Lower lobe of right lung (tissue), 2 donors: ENCODE measurements around the gene CUX1. TPM values are rescaled to one million over a fixed set of nuclear protein-coding genes. Genes with fewer than 3 reads are reported as not detected.
A peak's percentile ranks its signal among the peaks of the same experiment; 100 is the strongest.

Experiments used
- ATAC-seq, 2 donors: fragments of 200-7000 bp; cut with Tn5 transposase; one replicate each; pipeline ENCODE4 v1.9.1; 2020 to 2022; ENCODE audit warnings: mild to moderate bottlenecking in 2 of 2, moderate library complexity in 2 of 2
- DNase-seq: peaks from one replicate; pipeline ENCODE4 v3.0.0-alpha.2; 2020
- H3K27ac ChIP-seq: fragments of 200-600 bp; one replicate; pipeline ENCODE4 v1.8.0; 2022
- H3K27me3 ChIP-seq: fragments of 200-600 bp; one replicate; pipeline ENCODE4 v1.8.0; 2022; ENCODE audit warnings: low read depth
- H3K36me3 ChIP-seq: fragments of 200-600 bp; one replicate; pipeline ENCODE4 v1.8.0; 2022; ENCODE audit warnings: mild to moderate bottlenecking
- H3K4me1 ChIP-seq: fragments of 200-600 bp; one replicate; pipeline ENCODE4 v1.8.0; 2022
- H3K4me3 ChIP-seq: fragments of 200-600 bp; one replicate; pipeline ENCODE4 v1.8.0; 2022; ENCODE audit warnings: mild to moderate bottlenecking
- H3K9me3 ChIP-seq: fragments of 200-600 bp; one replicate; pipeline ENCODE4 v1.8.0; 2022
- intact Hi-C: fragments of 100-400 bp; cut with DNase I; formaldehyde crosslinking; loops from one replicate; pipeline ENCODE4 v1.11.0; 2022
- total RNA-seq: library from RNA; stranded (reverse); fragmentation: NEBNext Ultra II Directional; extraction: Animal tissue kit (Norgen Biotek cat#: 25700); gene quantifications from one replicate; pipeline ENCODE4 v1.2.1, GENCODE V29; 2021
- TF ChIP-seq, protein P1 (sequence below): fragments of 200-600 bp; IDR thresholded peaks from one replicate; pipeline ENCODE4 v1.8.0; 2022; ENCODE audit warnings: antibody characterized with exemption, mild to moderate bottlenecking
- donor health status: DM: no; HTN: yes; CAD: no; lungs with severe emphysema.

CUX1 gene
- total RNA-seq, 1 donor from 2014 or later = 118 TPM

DNA sequence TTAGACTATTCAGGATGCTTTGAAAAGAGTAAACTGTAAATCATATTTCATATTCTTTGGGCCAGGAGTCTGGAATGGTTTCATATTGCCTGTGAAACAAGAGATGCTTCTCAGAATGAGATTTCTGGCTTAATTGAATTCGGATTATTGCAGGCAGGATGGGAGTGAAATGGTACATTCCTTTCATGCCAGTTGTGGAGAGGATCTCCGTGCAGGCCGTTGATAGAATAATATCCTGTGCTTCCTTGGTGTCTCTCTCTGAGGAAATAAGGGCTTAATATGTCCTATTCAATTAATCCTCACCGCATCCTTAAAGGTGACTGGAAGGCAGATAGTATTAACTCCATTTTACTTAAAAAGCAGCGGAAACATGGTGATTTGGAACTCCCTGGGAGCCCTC, 56.6 kb downstream of the CUX1 start:
- DNase-seq (no peak), ATAC-seq (no peak)
- TF ChIP-seq, protein P1, sequence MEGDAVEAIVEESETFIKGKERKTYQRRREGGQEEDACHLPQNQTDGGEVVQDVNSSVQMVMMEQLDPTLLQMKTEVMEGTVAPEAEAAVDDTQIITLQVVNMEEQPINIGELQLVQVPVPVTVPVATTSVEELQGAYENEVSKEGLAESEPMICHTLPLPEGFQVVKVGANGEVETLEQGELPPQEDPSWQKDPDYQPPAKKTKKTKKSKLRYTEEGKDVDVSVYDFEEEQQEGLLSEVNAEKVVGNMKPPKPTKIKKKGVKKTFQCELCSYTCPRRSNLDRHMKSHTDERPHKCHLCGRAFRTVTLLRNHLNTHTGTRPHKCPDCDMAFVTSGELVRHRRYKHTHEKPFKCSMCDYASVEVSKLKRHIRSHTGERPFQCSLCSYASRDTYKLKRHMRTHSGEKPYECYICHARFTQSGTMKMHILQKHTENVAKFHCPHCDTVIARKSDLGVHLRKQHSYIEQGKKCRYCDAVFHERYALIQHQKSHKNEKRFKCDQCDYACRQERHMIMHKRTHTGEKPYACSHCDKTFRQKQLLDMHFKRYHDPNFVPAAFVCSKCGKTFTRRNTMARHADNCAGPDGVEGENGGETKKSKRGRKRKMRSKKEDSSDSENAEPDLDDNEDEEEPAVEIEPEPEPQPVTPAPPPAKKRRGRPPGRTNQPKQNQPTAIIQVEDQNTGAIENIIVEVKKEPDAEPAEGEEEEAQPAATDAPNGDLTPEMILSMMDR = no peak
- Histone ChIP-seq H3K27ac (no peak overlapping the region), H3K27me3 (no peaks in the 10 kb centered on the region), H3K4me1 (peaks cover 43% of the 10 kb centered on the region), H3K36me3 (no peaks in the 10 kb centered on the region), H3K4me3 (no peak overlapping the region), H3K9me3 (no peaks in the 10 kb centered on the region)
- intact Hi-C loops = no loop called here

DNA sequence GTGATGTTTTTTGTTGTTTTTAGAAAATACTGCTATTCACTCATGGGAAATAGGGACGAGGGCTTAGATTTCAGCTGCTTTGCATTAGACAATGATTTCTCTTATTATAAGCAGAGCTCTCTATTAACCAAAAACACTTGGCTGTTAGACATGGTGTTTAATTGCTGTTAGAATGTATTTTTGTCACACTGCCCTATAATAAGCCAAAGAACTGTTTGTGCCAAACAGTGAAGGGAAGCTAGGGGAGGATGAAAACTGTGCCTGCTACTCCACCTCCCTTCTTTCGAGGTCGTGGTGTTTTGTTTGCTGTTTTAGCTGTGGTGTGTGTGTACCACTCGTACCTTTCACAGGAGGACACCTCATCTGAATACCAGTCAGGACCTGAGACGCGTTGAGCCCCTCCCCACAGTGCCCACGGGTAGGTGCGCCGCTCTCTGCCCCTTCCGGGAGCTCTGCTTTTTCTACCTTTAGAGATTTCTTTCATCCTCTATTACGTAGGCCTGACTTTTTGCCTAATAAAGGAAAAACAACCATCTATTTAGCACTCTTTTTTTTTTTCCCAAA, 57.9 kb downstream of the CUX1 start:
- no peak for DNase-seq
- Histone ChIP-seq H3K27me3 (no peaks in the 10 kb centered on the region), H3K4me3 (no peak overlapping the region), H3K4me1 (peaks cover 32% of the 10 kb centered on the region), H3K9me3 (no peaks in the 10 kb centered on the region), H3K27ac (no peak overlapping the region), H3K36me3 (no peaks in the 10 kb centered on the region)
- TF ChIP-seq, protein P1 = no peak
- intact Hi-C loops = no loop called here
- ATAC-seq = peak; percentile 69 to 81

DNA sequence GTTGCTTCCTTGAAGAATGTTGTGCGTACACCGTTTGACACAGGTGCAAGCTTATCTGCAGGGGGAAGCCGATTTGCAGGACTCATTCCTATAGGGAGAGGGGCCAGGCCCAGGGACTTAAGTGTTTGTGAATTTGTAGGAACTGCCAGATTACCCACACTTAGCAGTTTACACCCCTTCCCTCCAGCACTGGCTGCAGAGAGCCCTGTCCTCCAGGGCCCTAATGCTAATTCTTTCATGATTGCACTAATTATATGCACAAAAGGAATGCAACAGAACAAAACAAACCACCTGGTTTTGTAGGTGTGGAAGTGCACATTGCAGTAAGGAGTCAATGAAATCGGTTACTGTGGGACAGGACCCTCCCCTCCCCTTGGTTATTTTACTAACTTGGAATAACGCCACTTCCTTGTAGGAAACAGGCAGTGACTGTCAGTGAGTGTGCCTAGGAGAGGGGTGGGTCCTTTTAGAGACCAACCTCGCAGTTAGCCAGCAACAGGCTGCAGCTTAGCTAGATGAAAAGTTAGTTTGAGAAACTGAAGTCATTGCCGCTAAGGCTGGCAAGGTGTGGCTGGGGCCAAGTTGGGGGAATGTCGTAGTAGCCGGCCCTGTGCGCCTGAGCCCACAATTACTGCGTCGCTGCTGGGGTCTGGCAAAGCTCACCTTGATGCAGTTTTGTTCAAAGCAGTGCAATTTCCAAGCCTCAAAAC, 60.6 kb downstream of the CUX1 start:
- ATAC-seq (no peak), DNase-seq (no peak)
- intact Hi-C loops = no loop called here
- H3K36me3 ChIP-seq = no peaks in the 10 kb centered on the region
- no peaks in the 10 kb centered on the region for H3K27me3 ChIP-seq
- H3K9me3 ChIP-seq = no peaks in the 10 kb centered on the region
- TF ChIP-seq, protein P1 = no peak
- H3K27ac ChIP-seq = no peak overlapping the region
- H3K4me1 ChIP-seq = peaks cover 48% of the 10 kb centered on the region
- H3K4me3 ChIP-seq = no peak overlapping the region

DNA sequence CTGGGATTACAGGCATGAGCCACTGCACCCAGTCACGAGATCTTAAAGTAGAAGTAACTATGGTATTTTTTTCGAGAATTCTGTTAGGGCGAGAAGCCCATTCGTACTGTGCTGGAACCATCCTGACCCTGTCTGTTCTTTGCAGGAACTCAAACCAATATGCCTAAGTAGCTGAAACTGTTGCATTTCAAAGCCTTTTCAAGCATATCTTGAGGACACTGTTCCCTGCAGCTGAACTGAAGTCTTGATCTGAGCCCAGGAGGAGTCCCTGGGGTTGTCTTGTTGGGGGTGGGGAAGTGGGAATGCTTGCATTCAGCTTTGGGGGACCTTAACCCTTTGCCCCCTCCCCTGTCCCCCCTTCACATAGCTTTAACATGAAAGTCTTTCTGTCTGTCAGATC, 61.5 kb downstream of the CUX1 start:
- TF ChIP-seq, protein P1 = no peak
- intact Hi-C loops = no loop called here
- Histone ChIP-seq H3K27me3 (no peaks in the 10 kb centered on the region), H3K27ac (no peak overlapping the region), H3K9me3 (no peaks in the 10 kb centered on the region), H3K36me3 (no peaks in the 10 kb centered on the region), H3K4me3 (no peak overlapping the region), H3K4me1 (peaks cover 52% of the 10 kb centered on the region)
- ATAC-seq = no peak
- no peak for DNase-seq

DNA sequence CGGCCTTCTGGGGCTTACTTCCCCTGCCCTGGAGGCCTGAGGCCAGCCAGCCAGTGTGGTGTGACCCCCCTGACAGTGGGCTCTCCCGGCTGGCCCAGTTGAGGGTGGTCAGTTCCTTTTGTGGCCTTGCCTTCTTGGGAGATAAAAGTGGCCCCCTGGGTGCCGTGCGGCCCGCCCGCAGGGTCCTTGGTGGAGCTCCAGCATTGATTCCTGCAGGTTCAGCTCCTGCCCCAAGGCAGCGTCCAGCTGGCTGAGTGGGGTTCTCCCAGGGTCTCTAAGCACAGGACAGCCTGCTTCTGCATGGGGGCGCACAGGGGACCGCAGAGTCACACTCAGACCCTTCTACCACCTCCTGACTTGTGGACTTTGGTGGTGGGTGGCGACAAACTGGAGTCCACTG, 62.1 kb downstream of the CUX1 start:
- Histone ChIP-seq H3K27me3 (no peaks in the 10 kb centered on the region), H3K36me3 (no peaks in the 10 kb centered on the region), H3K4me3 (no peak overlapping the region), H3K9me3 (no peaks in the 10 kb centered on the region), H3K4me1 (peaks cover 53% of the 10 kb centered on the region), H3K27ac (no peak overlapping the region)
- TF ChIP-seq, protein P1 = no peak
- intact Hi-C loops = no loop called here
- DNase-seq = no peak
- ATAC-seq = no peak
